ENCODE data around the gene HOXB6.

Gene HOXB6

GRCh38 chr17:48583708-48584222 lies 21.0 kb downstream of the HOXB6 start:
- no peak for TF ChIP-seq CTCF (IDR thresholded peaks at IDR 0.05; ENCODE audit: control insufficient read depth, insufficient read depth, low read depth, low read length, missing control alignments)
- H3K4me3 ChIP-seq (ENCODE audit: control insufficient read depth, low read depth, low read length) = no peak overlapping the region

GRCh38 chr17:48582750-48583069 lies 22.1 kb downstream of the HOXB6 start:
- no peak for TF ChIP-seq CTCF (IDR thresholded peaks at IDR 0.05; ENCODE audit: control insufficient read depth, insufficient read depth, low read depth, low read length, missing control alignments)
- no peak overlapping the region for H3K4me3 ChIP-seq (ENCODE audit: control insufficient read depth, low read depth, low read length)
- DNase-seq (ENCODE audit: low read depth) = no peak

More at GRCh38 chr17:48583708-48584222, 21.0 kb downstream of the HOXB6 start:
- DNase-seq (ENCODE audit: low read depth) = no peak

DNA sequence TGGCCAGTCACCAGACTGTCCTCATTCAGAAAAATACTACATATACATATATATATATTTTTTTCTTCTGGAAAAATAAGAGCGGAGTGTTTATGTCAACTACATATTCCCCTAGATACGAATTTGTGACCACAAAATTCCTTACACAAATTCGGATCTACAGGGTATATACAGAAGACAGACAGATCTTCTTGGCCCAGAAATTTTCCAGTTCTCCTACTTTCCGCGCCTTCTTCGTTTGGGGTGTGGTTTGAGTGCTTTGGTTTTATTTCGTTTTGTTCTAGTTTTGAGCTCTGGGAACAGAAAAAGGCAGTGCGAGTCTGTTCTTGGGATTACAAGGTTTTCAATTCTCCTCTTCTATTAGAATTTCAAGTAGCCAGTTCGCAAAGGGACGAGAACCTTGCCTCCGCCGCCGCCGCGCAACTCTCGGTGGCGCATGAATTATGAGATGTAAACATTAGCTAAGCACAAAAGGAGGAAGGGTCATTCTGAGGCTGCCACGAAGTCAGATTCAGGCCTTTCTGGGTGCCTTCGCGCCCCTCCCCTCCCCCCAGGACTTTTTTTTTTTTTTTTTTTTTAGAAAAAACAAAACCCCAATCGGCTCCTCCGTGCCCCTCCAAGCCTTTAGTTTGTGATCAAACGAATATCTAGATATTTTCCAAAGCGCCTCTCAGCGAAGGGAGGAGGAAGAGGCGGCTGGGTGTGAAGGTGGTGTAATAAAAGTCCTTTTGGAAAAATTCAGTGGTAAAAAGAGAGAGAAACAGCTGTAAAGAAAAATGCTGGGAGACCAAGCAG lies 24.8 kb downstream of the HOXB6 start:
- TF ChIP-seq CTCF (IDR thresholded peaks at IDR 0.05; ENCODE audit: control insufficient read depth, insufficient read depth, low read depth, low read length, missing control alignments) = no peak
- no peak for DNase-seq (ENCODE audit: low read depth)
- no peak overlapping the region for H3K4me3 ChIP-seq (ENCODE audit: control insufficient read depth, low read depth, low read length)

- no peak overlapping the region for H3K4me3 ChIP-seq (ENCODE audit: control insufficient read depth, low read depth, low read length)
Observed at GRCh38 chr17:48579471-48579759, 25.4 kb downstream of the HOXB6 start.

GRCh38 chr17:48578616-48579470 lies 25.9 kb downstream of the HOXB6 start:
- no peak overlapping the region for H3K4me3 ChIP-seq (ENCODE audit: control insufficient read depth, low read depth, low read length)
- DNase-seq (ENCODE audit: low read depth) = no peak
- no peak for TF ChIP-seq CTCF (IDR thresholded peaks at IDR 0.05; ENCODE audit: control insufficient read depth, insufficient read depth, low read depth, low read length, missing control alignments)

More at GRCh38 chr17:48579471-48579759, 25.4 kb downstream of the HOXB6 start:
- no peak for DNase-seq (ENCODE audit: low read depth)
- TF ChIP-seq CTCF (IDR thresholded peaks at IDR 0.05; ENCODE audit: control insufficient read depth, insufficient read depth, low read depth, low read length, missing control alignments) = no peak

- no peak for DNase-seq (ENCODE audit: low read depth)
- no peak for TF ChIP-seq CTCF (IDR thresholded peaks at IDR 0.05; ENCODE audit: control insufficient read depth, insufficient read depth, low read depth, low read length, missing control alignments)
- H3K4me3 ChIP-seq (ENCODE audit: control insufficient read depth, low read depth, low read length) = no peak within 1 kb of the TSS
Observed at GRCh38 chr17:48577946-48578615, 26.7 kb downstream of the HOXB6 start, which contains the start of gene HOXB4. HOXB4 (minus strand) TSS chr17:48578350; CDS start chr17:48578319, 31 bp downstream.

Measured in AG09309 (cell line).